ENCODE results near the gene MBP. TPM values are rescaled to one million over a fixed set of nuclear protein-coding genes. Genes with fewer than 3 reads are reported as not detected.

The MBP gene
- total and polyA plus RNA-seq, 2 donors (not counting 3 experiments of a cell fraction or from before 2014, with no cell fraction given) = 1.7 to 2.3 TPM

DNA sequence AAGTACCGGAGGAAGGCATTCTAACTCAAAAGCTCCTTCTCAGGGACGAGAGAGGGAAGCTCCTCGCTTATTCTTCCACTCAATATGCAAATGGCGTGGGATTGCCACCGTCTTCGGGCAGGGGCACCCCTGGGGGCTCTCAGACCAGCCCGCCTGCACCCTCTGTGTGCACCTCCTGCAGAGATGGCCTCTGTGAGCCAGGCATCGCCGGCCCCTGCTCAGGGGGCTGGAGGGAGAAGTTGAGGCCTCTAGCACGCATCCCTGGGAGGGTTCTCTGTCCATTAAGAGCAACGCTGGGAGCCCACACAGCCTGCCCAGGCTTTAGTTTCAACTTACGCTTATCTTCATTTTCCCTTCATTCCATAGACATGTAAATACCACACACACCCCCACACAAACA, 125.3 kb downstream of the MBP start:
- Histone ChIP-seq H4K20me1 (replicated peaks; ENCODE audit: control insufficient read depth, extremely low read depth, insufficient read depth, low read length) (no peaks in the 10 kb centered on the region), H3K9me3 (replicated peaks; ENCODE audit: control insufficient read depth, insufficient read depth, low read length) (no peaks in the 10 kb centered on the region), H3K9me1 (replicated peaks; ENCODE audit: control insufficient read depth, extremely low read depth, insufficient read depth, low read length) (no peaks in the 10 kb centered on the region), H3K27ac (ENCODE audit: insufficient read depth, low read depth, low read length) (no peak overlapping the region), H3K9ac (replicated peaks; ENCODE audit: extremely low read depth, insufficient read depth, low read length) (no peak overlapping the region), H2AFZ (ENCODE audit: low read depth, low read length) (no peak overlapping the region), H3K4me2 (ENCODE audit: insufficient read depth, low read length) (no peak overlapping the region), H3K4me3 (replicated peaks in 1 of 3; ENCODE audit: insufficient read depth in 1 of 3, low read depth in 1 of 3, low read length in 3 of 3) (no peak overlapping the region), H3K36me3 (ENCODE audit: control insufficient read depth in 2 of 2, extremely low read depth in 1 of 2, insufficient read depth in 2 of 2, low read length in 2 of 2) (no peaks in the 10 kb centered on the region), H3K79me2 (ENCODE audit: control insufficient read depth, insufficient read depth, low read length) (no peaks in the 10 kb centered on the region), H3K27me3 (ENCODE audit: control insufficient read depth in 2 of 2, insufficient read depth in 2 of 2, low read length in 2 of 2) (peaks cover 0 to 3% of the 10 kb centered on the region in 2 experiments), H3K4me1 (ENCODE audit: control insufficient read depth, extremely low read depth, insufficient read depth, low read length) (no peaks in the 10 kb centered on the region)
- no TSS peak for BruUV-seq (replicated peaks)
- ChIA-PET CTCF (interaction anchor here (0.7 to 1.4 kb wide), 4 partner anchors 20 to 205 kb away, joined by 3 to 4 read pairs (median 4); no protein-coding TSS in a partner anchor), POLR2A (no interaction called here)
- DNase-seq (ENCODE audit: low read depth, low spot score) (no peak), FAIRE-seq (no peak)
- dilution Hi-C loops (cut with MboI; ENCODE audit: extremely low pct_ligation_motif_present, low sequenced_read_pairs) (no loop called here), intact Hi-C loops (cut with micrococcal nuclease) (no loop called here)
- TF ChIP-seq POLR2AphosphoS5 (IDR thresholded peaks at IDR 0.05; ENCODE audit: insufficient read depth, low read depth, low read length) (no peak), GATA2 (IDR thresholded peaks at IDR 0.05; ENCODE audit: insufficient read depth, insufficient read length, low read depth, low read length) (no peak), MYC (IDR thresholded peaks at IDR 0.05; ENCODE audit: low read depth, low read length) (no peak)
- TF ChIP-seq, protein P1, sequence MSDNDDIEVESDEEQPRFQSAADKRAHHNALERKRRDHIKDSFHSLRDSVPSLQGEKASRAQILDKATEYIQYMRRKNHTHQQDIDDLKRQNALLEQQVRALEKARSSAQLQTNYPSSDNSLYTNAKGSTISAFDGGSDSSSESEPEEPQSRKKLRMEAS (IDR thresholded peaks at IDR 0.05; ENCODE audit: insufficient read depth, insufficient read length) = no peak
- TF ChIP-seq, protein P2, sequence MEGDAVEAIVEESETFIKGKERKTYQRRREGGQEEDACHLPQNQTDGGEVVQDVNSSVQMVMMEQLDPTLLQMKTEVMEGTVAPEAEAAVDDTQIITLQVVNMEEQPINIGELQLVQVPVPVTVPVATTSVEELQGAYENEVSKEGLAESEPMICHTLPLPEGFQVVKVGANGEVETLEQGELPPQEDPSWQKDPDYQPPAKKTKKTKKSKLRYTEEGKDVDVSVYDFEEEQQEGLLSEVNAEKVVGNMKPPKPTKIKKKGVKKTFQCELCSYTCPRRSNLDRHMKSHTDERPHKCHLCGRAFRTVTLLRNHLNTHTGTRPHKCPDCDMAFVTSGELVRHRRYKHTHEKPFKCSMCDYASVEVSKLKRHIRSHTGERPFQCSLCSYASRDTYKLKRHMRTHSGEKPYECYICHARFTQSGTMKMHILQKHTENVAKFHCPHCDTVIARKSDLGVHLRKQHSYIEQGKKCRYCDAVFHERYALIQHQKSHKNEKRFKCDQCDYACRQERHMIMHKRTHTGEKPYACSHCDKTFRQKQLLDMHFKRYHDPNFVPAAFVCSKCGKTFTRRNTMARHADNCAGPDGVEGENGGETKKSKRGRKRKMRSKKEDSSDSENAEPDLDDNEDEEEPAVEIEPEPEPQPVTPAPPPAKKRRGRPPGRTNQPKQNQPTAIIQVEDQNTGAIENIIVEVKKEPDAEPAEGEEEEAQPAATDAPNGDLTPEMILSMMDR (IDR thresholded peaks at IDR 0.05; ENCODE audit: extremely low read depth in 1 of 2, insufficient read depth in 1 of 2, low read depth in 1 of 2, low read length in 2 of 2) = no peak

Measured in endothelial cell of umbilical vein (primary cell).